HG02588 (cell line): ENCODE measurements around the gene RTN3.
A peak's percentile ranks its signal among the peaks of the same experiment; 100 is the strongest.
"Not testable (repeated sequence)": the region's sequence is repeated elsewhere in the genome, so short reads cannot be mapped to it uniquely, and the experiment has no call there.

Experiments used
- ATAC-seq: cut with Tn5 transposase; IDR thresholded peaks from one replicate; pipeline ENCODE4 v1.9.1; 2021; ENCODE audit warnings: mild to moderate bottlenecking, moderate library complexity; ENCODE audit not compliant: unreplicated experiment

Gene RTN3

DNA sequence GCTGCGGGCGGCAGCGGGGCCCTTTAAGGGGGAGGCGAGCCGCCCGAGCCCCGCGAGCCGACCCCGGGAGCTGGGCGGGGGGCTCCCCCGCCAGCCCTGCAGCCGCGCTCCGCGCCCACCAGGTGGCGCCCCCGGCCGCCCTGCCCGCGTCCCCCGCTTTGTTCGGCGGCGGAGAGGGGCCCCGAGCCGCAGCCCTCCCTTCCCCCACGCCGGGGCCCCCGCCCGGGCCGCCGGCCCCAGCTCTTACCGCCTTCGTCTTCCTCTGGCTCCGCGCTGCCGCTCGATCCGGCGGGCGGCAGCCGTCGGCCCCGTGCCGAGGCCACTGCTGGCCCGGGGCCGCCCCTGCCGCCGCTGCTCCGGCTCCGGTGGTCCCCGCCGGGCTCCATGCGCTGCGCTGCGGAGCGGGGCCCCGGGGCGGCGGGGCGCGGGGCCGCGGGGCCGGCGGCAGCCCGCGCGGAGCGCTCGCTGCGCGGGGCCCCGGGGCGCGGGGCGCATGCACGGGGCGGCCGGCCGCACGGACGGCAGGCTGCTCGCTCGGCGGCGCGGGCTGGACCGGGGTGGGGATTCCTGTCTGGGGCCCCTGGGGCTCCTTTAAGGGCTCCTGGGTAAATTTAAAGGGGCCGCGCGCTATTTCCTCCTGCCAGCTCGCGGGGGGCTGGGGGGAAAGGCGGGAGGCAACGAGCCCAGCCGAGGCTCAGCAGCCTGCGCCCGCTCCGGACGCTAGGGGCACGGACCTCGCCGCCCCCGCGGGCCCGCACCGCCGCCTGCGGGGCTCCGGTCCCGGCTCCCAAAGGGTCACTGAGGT lies 87.1 kb downstream of the RTN3 start, which contains the start of gene ZFTA:
TSS of gene ZFTA (minus strand) at position 539 of the 805 bp plus-strand sequence. CDS start at position 386, 153 bp downstream.
- peak; percentile 57 for ATAC-seq

DNA sequence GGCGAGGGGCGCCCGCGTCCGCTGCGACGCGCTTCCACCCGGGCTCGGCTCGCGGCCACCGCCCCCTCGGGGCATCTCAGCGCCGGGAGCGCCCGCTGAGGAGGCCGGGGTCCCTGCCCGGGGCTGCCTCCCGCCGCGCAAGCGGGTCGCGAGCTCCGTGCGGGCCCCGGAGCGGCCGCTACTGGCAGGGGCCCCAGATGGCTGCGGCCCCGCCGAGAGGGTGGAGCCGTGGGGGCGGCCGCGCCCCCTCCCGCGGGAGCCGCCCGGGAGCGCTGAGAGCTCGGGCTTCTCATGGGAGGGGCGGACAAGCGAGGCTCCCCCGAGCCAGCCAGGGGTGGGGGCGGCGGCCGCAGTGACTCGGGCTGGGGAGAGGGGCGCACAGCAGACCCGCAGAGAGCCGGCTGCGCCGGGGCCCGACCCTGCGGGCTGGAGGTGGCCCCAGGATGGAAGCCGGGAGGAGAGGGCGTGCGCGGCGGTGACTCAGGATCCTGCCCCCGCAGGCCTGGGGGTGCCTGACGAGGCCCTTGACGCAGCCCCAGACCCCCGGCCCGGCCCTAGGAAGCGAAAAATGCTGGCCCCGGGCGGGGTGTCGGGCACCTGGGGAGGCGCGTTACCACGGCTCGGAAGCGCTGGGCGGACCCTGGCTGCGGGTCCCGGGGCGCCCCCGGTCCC lies 87.9 kb downstream of the RTN3 start:
- ATAC-seq, result peak; percentile 22

DNA sequence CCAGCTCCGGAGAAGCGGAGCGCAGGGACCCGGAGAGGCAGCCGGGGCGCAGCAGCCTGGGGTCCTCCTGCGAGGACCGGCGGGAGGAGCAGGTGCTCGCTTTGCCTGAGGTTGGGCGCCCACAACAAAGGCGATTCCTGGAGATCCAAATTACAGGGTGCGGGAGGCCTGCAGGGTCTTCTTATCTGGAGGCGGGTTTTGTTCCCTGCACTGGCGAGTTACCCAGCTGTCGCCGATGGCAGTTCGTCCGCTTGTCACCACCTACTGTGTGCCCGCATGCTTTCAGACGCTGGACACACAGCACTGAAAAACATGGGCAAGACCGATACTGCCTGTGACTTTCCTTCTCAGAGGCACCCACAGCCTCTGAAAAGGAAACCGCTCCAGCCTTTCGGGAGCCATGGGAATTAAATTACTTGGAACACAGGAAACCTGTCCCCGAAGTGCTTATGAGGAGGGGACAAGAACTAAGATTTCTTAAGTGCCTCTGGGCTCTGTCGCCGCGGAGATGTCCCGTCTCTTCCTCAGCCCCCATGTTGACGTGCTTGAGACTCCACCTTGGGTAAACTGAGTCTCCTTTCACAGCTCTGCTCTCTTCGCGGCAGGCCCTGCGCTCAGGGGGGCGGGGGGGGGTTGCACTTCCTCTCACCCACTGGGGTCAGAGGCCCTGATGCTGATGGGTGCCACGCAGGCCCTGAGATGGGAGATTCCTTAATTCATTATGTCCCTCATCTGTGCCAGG lies 88.6 kb downstream of the RTN3 start:
- ATAC-seq, result no peak

DNA sequence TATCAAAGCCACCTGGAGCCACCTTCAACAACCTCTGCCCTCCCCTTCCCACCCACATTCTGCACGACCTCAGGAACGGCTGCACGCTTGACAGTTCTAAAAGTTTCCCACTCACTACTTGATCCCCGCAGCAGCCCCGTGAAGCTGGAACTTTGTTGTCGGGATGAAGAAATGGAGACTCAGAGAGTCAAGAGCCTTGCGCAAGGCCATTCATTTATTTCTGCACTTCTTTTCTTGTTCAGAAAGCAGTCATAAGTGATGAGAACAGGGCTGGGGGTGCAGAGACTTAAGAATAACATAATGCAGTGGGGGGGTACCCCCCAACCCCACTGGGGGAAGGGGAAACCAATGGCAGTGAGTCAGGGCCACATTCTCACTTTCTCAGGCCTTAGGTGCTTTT lies 89.5 kb downstream of the RTN3 start:
- no peak for ATAC-seq

DNA sequence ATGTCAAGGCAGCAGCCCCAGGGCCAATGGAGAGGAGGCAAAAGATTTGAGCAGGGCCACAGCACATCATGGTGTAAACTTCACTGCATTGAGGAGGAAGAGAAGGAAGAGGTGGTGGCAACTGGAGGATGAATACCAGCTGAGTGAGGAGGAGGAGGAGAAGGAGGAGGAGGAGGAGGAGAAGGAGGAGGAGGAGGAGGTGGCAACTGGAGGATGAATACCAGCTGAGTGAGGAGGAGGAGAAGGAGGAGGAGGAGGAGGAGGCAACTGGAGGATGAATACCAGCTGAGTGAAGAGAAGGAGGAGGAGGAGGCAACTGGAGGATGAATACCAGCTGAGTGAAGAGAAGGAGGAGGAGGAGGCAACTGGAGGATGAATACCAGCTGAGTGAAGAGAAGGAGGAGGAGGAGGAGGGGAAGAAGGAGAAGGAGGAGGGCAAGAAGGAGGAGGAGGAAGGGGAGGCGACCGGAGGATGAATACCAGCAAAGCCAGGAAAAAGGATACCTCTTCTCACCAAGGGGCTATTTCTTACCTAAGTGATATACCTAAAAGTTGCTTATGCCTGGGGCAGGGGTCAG lies 90.5 kb downstream of the RTN3 start:
- ATAC-seq, result not testable (repeated sequence)

DNA sequence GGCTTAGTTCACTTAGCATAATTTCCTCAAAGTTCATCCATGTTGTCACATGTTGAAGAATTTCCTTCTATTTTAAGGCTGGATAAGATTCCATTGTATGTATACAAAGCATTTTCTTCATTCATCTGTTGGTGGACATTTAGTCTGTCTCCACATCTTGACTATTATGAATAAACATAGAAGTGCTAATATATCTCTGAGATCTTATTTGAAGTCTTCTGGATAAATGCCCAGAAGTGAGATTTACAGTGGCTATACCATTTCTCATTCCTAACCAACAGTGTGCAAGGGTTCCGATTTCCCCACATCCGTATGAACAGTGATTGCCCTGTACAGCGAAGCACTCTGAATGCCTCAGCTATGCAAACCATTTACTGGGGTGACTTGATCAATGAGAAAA lies 93.9 kb downstream of the RTN3 start:
- ATAC-seq, result no peak

DNA sequence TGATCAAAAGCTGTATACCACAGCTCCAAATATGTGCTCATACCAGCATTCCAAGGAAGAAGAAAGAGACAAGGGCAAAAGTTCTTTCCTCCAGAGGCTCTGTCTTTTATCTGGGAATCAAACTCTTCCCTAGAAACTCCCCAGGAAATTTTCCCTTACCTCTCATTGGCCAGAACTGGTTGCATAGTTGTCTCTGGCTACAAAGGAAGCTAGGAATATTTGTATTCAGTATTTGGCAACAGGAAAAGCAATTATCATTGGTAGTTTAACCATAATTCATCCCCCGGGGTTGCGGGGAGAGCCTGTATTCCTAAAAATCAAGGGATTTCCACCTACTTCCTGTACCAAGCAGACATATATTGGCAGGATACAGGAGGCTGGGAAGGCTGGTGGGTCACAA lies 97.7 kb downstream of the RTN3 start:
- ATAC-seq, result no peak

DNA sequence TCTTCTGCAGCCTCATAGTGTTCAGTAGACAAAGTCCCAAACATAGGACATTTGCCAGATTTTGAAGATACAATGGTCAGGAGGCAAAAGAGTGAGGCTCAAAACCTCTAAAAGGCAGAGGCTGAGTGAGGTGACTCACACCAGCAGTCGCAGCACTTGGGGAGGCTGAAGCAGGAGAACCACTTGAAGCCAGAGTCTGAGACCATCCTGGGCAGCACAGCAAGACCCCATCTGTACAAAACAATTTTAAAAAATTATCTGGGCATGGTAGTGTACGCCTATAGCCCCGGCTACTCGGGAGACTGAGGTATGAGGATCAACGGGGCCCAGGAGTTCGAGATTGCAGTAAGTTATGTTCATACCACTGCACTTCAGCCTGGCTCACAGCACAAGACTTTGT lies 101.4 kb downstream of the RTN3 start:
- no peak for ATAC-seq

DNA sequence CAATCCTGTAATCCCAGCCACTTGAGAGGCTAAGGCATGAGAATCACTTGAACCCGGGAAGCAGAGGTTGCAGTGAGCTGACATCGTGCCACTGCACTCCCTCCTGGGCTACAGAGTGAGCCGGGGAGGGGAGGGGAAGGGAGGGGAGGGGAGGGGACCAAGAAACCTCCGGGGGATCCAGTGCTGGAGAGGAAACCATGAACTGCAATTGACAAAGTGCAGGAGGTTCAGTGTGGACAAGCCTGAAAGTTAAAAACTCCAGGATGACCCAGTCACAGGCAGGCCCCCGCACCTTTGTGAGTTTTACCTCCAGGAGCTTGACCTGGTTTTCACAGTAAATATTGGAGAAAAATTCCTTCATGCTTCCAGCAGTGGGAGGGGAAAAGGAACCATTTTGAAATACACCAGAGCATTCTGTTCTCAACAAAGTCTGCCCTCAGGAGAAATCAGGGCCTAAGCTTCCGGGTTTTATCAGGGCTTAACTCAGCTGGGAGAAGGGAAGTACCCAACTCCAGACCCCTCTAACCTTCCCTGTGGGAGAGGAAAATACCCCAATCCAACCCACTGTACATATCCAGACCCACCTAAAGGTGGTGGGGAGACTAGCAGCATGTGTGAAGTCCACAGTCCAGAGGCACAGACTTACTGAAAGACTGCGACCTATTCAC lies 102.8 kb downstream of the RTN3 start:
- no peak for ATAC-seq

DNA sequence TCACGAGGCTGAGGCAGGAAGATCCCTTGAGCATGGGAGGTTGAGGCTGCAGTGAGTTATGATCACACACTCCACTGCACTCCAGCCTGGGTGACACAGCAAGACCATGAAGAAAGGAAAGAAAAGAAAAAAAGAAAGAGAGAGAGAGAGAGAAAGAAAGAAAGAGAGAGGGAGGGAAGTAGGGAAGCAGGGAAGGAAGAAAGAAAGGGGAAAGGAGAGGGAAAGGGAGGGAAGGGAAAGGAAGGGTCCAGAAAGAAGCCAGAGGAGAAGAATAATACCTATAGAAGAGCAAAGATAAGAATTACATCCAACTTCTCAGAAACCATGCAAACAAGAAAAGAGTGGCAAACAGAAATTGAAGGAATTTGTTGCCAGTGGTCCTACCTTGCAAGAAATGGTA lies 104.5 kb downstream of the RTN3 start:
- no peak for ATAC-seq

DNA sequence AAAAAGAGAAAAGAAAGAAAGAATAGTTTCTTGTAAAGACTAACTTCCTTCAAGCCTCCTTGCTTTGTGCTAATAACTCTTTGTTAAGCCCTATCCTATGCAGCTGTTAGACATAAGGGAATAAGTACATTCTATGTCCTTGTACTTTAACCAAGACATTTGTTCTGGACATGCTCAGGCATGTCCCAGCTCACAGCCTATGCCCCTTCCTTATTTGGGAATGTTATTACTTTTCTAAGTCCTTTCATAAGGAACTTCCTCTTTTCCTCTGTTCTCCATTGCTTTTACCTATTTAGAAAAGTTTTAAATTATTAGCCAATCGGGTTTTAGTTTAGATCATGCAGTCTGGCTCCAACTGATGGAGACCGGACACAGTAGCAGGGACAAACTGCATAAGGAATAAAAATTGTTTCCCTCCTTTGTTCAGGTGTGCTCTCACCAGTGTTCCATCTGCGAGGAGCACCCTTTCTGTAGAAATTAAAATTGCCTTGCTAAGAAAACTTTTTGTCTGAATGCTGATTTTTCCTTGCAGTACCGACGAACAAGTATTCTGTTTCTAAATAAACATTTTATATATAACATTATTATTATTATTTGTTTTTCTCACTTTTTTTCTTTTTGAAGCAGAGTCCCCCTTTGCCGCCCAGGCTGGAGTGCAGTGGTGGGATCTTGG lies 110.3 kb downstream of the RTN3 start:
- no peak for ATAC-seq

DNA sequence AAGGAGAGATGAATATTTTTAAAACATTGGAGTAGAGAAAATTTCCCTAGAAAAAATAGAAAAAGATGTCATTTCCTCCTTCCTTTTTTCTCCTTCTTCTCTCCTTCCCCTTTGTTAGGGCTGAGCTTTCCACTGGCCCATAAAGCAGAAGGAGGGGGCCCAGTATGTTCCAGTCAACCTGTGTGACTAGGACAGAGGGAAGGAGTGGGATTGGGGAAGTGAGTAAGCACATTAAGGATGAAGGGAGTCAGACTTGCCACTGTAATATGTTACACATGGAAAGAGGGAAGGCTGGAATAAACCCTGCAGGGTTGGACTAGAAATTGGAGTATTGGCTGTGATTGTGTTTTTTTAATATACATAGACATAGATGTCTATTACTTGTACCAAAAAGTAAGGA lies 111.9 kb downstream of the RTN3 start:
- no peak for ATAC-seq

DNA sequence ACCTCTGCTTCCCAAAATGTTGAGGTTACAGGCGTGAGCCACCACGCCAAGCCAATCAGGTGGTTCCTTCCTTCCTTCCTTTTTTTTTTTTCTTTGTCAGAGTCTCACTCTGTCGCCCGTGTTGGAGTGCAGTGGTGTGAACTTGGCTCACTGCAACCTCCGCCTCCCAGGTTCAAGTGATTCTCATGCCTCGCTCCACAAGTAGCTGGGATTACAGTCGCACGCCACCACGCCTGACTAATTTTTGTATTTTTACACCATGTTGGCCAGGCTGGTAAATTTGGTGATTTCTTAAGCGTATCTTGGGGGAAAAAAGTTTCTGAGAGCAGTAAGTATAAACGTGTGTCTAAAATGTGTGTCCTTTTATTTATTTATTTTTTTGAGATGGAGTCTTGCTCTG lies 113.8 kb downstream of the RTN3 start:
- ATAC-seq, result no peak

DNA sequence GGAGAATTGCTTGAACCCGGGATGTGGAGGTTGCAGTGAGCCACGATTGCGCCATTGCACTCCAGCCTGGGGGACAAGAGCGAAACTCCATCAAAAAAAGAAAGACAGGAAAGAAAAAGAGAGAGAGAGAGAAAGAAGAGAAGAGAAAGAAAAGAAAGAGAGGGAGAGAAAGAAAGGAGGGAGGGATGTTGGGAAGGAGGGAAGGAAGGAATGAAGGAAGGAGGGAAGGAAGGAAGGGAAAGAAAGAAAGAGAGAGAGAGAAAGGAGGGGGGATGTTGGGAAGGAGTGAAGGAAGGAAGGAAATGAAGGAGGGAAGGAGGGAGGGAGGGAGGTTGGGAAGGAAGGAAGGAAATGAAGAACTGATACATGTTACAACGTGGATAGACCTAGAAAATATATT lies 119.6 kb downstream of the RTN3 start:
- no peak for ATAC-seq

DNA sequence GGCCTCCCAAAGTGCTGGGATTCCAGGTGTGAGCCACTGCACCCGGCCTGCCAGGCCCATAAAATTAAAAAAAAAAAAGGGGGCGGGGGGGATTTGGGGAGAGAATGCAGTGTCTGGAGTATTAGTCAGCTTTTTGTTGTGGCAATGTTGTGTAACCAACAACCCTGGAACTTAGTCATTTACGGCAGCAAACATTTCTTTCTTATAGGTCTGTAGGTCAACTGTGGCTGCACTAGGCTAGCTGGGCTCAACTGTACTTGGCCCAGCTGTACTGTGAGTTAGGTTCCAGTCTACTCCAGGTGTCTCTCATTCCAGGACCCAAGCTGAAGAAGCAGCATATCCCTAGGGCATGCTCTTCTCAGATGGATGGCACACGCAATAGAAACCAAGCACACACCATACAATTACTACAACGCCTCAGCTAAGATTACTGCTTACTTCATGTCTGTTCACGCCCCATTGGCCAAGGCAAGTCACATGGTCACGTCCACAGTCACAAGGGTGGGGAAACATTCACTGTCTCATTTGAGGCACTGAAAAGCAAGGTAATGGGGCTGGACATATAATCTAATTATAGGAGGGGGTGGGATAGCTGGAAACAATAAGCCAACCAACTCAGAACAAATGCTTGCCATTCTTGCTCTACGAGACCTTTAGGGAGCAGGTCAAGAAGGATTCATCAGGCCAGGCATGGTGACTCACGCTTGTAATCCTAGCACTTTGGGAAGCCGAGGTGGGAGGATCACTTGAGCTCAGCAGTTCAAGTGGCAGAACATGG lies 121.5 kb downstream of the RTN3 start:
- no peak for ATAC-seq

DNA sequence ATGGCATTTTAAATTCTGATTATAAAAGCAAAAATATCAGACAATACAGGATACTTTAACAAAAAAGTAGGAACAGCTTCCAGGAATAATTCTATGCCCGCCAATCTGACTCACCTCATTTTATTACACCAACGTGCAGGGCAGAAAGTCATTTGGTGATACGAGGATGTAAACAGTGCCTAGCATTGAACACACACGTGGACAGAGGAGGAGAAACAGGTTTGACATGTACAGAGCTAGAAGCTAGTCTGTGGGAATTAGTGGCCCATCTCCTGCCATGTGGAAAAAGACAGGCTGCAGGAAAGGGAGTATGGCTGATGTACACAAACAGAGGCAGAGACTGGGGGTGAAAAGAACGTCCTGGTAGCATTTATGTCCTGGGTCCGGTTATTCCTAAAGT lies 123.0 kb downstream of the RTN3 start:
- no peak for ATAC-seq

DNA sequence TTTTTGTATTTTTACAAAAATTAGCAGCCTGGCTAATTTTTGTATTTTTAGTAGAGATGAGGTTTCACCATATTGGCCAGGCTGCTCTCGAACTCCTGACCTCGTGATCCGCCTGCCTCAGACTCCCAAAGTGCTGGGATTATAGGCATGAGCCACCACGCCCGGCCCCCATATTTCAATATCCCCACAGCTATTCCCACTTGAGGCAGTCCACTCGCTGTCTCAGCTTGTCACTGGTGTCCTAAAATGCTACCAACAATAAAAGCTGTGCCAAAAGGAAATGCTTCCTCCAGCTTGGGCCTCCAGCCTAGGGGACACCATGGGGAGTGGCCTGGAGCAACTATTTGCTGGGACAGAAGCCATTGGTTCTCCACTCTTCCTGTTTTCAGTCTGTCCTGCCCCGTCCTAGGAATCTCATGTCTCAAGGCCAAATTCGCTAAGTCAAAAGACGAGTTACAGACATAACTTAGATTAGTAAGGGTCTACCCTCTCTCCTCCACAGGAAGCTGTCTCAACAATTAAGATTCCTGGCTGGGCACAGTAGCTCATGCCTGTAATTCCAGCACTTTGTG lies 124.6 kb downstream of the RTN3 start:
- ATAC-seq, result no peak
